Activated T-helper 2 cell treated with anti-CD3 and anti-CD28 coated beads, Interferon-gamma antibody, Interleukin-2, Interleukin-4, amounts not matched to agents 10 μg/mL and 5 μg/mL and 100 μg/mL, durations not matched to agents 14 hours and 24 hours and 36 hours (primary cell): ENCODE data around the gene DCC. TPM values are rescaled to one million over a fixed set of nuclear protein-coding genes. Genes with fewer than 3 reads are reported as not detected.

Source experiments
- DNase-seq: peaks from one replicate; pipeline ENCODE4 v3.0.0; 2021; ENCODE audit warnings: low spot score
- H3K27ac Mint-ChIP-seq: one replicate; pipeline ENCODE4 v1.8.0; 2021; ENCODE audit warnings: mixed read lengths
- H3K27me3 Mint-ChIP-seq: one replicate; pipeline ENCODE4 v1.8.0; 2021; ENCODE audit warnings: low read depth, mixed read lengths
- H3K36me3 Mint-ChIP-seq: one replicate; pipeline ENCODE4 v1.8.0; 2021; ENCODE audit warnings: low read depth, mixed read lengths
- H3K4me1 Mint-ChIP-seq: one replicate; pipeline ENCODE4 v1.8.0; 2021; ENCODE audit warnings: low read depth, mixed read lengths
- H3K4me3 Mint-ChIP-seq: one replicate; pipeline ENCODE4 v1.8.0; 2021; ENCODE audit warnings: low read depth, mild to moderate bottlenecking, moderate library complexity, mixed read lengths
- H3K9me3 Mint-ChIP-seq: one replicate; pipeline ENCODE4 v1.8.0; 2021; ENCODE audit warnings: mixed read lengths
- intact Hi-C: fragments of 100-400 bp; cut with micrococcal nuclease; formaldehyde crosslinking; loops from one replicate; pipeline ENCODE4 v1.15.1; 2023
- total RNA-seq: library from RNA; stranded (reverse); gene quantifications from 2 replicates; pipeline ENCODE4 v1.2.3, GENCODE V29; 2022

DCC gene
- total RNA-seq, 1 donor from 2014 or later, result not detected

DNA sequence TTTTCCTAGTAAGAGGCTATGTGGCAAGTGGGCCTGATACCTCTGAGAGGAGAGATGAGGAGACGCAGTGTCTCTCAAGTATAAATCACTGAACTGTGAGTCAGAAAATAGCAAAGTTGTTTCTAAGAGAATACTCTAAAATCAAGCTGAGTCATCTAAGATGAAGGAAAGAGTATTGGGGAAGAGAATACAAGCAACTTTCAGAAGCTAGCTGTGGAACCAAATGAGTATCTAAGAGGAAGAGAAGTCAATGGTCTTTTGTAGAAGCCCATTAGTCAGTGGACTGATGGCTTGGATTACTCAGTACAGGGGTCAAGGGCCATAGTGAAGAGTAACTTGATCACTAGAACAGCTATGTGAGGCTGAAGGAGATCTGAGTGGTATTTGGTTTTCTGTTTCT lies 2.7 kb upstream of the DCC start:
- H3K27me3 Mint-ChIP-seq, result peaks cover 24% of the 10 kb centered on the region
- no peak overlapping the region for H3K27ac Mint-ChIP-seq
- H3K36me3 Mint-ChIP-seq, result no peaks in the 10 kb centered on the region
- no peak for DNase-seq
- H3K4me3 Mint-ChIP-seq, result no peak overlapping the region
- H3K9me3 Mint-ChIP-seq, result no peaks in the 10 kb centered on the region
- no peaks in the 10 kb centered on the region for H3K4me1 Mint-ChIP-seq
- intact Hi-C loops, result no loop called here

DNA sequence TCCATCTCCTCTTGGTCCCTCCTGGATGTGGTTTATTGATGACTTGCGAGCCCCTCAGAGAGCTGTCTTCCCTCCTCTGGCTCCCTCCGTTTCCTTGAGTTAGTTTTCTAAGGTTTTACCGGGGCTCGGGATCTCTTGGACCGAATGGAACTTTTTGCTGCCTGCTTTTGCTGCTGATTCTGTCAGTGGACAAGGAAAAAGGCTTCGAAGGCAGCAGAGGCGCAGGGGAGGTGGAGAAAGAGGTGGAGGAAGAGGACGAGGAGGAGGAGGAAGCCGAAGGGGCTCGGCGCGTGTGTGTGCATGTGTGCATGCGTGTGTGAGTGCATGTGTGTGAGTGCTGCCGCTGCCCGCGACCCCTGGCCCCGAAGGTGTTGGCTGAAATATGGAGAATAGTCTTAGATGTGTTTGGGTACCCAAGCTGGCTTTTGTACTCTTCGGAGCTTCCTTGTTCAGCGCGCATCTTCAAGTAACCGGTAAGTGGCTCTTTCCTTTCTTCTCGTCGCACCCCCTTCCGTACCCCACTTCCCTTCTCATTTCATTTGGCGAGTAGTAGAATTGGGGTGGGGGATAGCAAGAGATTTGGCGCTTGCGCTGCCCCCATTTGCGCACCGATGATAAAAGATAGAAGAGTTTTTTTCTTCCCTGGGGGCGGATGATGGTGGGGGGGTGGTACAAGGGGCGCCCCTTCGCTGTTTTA lies 557 bp downstream of the DCC start:
- no peaks in the 10 kb centered on the region for H3K9me3 Mint-ChIP-seq
- no peaks in the 10 kb centered on the region for H3K36me3 Mint-ChIP-seq
- intact Hi-C loops, result no loop called here
- no peak overlapping the region for H3K4me3 Mint-ChIP-seq
- no peak for DNase-seq
- H3K27ac Mint-ChIP-seq, result no peak overlapping the region
- H3K4me1 Mint-ChIP-seq, result no peaks in the 10 kb centered on the region
- peaks cover 24% of the 10 kb centered on the region for H3K27me3 Mint-ChIP-seq

DNA sequence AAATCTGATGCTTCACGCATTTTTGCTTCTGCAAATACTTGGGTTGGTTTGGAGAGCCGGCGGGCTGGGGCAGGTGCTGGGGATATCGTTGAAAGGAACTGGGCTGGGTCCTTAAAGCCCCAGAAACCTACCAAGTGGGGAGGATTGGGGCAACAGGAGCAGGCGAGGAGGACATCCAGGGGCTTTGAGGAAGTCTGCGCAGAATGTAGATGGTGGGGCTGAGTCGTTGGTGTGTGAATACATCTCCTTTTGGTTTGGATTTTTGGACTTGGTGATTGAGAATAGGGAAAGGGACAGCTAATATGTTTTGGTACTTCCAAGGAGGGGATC lies 1.1 kb downstream of the DCC start:
- Mint-ChIP-seq H3K4me1 (no peaks in the 10 kb centered on the region), H3K36me3 (no peaks in the 10 kb centered on the region), H3K4me3 (no peak overlapping the region), H3K27ac (no peak overlapping the region), H3K9me3 (no peaks in the 10 kb centered on the region), H3K27me3 (peaks cover 24% of the 10 kb centered on the region)
- DNase-seq, result no peak
- intact Hi-C loops, result no loop called here

DNA sequence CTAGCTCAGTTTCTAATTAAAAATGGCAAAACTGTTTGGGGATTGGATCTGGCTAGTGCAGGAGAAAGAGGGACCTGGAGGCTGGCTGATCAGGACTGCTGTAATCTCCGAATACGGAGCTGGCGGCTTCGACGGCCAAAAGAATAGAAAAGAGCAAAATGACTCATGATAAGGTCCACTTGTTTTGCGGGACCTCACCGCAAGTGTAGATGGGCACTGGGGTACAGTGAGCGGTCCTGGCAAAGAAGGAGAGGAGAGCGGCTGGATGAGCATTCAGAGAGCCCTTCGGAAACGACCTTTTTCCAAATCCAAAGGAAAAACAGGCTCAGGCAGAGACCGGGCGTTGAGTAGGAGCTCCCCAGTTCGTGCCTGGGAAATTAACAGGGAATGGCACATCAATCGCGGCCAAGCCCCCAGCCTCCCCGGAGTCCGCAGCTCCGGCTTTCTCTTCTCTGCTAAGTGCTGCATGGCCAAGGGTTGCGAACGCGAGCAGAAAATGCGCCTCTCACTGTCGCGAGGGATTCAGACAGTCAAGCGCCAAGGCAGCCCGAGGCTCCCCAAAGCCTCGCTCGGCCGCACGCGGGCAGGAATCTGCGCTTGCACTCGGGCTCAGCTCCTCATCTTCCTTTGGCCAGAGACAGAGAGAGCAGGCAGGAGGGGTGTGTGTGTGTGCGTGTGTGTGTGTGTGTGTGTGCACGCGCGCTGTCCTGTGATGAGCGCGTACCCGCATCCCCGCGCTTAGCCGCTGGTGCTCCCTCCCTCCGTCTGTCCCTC lies 1.8 kb downstream of the DCC start:
- H3K27me3 Mint-ChIP-seq, result peaks cover 24% of the 10 kb centered on the region
- no peaks in the 10 kb centered on the region for H3K9me3 Mint-ChIP-seq
- no peak overlapping the region for H3K4me3 Mint-ChIP-seq
- intact Hi-C loops, result no loop called here
- no peak overlapping the region for H3K27ac Mint-ChIP-seq
- H3K36me3 Mint-ChIP-seq, result no peaks in the 10 kb centered on the region
- DNase-seq, result no peak
- no peaks in the 10 kb centered on the region for H3K4me1 Mint-ChIP-seq

DNA sequence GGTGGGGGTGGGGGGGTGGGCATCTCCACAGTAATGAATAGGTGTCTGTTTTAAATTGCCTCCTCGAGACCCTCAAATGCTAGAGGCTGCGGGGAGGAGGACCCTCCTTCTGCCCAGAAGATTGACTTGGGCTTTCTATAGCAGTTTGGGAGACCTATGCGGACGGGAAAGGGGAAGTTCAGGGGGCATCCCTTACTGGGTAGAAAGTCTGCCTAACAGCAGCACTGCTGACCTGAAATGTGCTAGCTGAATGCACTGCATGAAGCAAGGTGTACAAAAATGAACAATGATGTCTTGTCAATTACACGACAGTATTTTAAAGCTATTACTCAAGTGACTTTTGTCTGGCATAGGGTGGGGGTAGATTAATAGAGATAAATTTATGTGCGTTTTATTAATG lies 2.5 kb downstream of the DCC start:
- Mint-ChIP-seq H3K9me3 (no peaks in the 10 kb centered on the region), H3K4me1 (no peaks in the 10 kb centered on the region), H3K36me3 (no peaks in the 10 kb centered on the region), H3K27me3 (peaks cover 24% of the 10 kb centered on the region), H3K4me3 (no peak overlapping the region), H3K27ac (no peak overlapping the region)
- intact Hi-C loops, result no loop called here
- DNase-seq, result no peak

DNA sequence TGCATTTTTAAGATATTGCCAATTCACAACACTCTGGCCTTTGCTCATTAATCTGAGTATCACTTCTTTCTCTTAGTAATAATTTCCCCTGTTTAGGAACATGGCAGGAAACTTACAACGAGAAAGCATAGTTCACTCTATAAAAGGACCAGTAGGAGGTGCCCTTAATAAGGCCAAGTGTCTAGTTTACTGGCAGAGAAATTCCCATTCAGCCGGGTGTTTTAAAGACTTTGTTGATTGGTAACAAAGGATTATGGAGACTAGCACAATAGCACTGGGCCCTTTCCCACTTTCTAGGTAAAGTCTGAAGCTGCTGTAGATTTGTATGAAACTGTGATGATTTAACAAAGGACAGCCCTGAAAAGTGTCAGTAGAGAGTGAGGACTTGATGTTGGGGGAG lies 3.1 kb downstream of the DCC start:
- H3K4me1 Mint-ChIP-seq, result no peaks in the 10 kb centered on the region
- DNase-seq, result no peak
- peaks cover 24% of the 10 kb centered on the region for H3K27me3 Mint-ChIP-seq
- intact Hi-C loops, result no loop called here
- no peak overlapping the region for H3K27ac Mint-ChIP-seq
- H3K9me3 Mint-ChIP-seq, result no peaks in the 10 kb centered on the region
- H3K36me3 Mint-ChIP-seq, result no peaks in the 10 kb centered on the region
- H3K4me3 Mint-ChIP-seq, result no peak overlapping the region

DNA sequence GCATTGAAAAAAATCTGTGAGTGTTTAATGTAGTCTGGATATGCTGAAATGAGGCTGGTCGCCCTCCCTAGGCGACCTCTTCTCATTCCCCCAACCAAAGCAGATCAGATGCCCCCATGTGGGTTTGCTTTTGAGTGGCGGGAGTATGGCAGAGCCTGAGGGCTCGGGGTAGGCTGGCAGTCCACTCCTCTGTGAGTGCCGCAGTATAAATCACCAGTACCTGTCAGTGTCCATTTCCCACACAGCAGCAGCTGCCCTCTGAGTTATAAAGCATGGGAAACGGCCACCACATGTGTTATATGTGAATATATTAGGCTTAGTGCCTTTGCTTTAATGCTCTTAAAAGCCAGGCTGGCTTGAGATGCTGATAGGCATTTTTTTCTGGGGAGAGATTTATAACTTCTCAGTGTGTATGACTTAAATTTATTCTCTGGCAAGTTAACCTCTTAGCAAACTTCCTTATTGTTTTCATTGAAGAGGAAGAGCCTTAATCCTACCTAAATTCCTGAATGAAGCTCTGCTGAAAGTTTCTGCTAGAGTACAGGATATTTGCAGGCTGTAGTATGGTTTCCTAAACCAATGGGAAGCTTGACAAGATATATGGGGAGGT lies 3.8 kb downstream of the DCC start:
- Mint-ChIP-seq H3K36me3 (no peaks in the 10 kb centered on the region), H3K27me3 (peaks cover 24% of the 10 kb centered on the region)
- intact Hi-C loops, result no loop called here

DNA sequence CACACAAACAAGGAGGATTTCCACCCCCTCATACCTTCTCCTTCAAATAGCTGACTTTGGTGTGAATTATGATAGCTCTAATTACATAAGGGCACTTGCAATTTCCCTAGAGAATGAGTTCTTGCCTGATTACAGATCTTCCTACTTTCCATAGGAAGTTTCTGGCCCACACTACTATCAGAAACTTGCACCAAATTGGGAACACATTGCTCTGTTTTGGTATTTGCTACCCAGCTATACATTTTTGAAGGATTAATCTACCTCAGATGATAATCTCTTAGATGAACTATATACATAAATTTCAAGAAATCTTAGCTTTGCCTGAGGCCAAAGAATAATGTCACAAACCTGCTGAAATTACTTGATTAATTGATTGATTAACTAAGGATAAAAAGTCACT lies 4.9 kb downstream of the DCC start:
- H3K9me3 Mint-ChIP-seq, result no peaks in the 10 kb centered on the region
- intact Hi-C loops, result no loop called here
- peaks cover 22% of the 10 kb centered on the region for H3K27me3 Mint-ChIP-seq
- H3K27ac Mint-ChIP-seq, result no peak overlapping the region
- DNase-seq, result no peak
- no peak overlapping the region for H3K4me3 Mint-ChIP-seq
- no peaks in the 10 kb centered on the region for H3K4me1 Mint-ChIP-seq
- H3K36me3 Mint-ChIP-seq, result no peaks in the 10 kb centered on the region

More for the DNA sequence above, 3.8 kb downstream of the DCC start:
- Mint-ChIP-seq H3K27ac (no peak overlapping the region), H3K4me1 (no peaks in the 10 kb centered on the region), H3K9me3 (no peaks in the 10 kb centered on the region), H3K4me3 (no peak overlapping the region)
- DNase-seq, result no peak

DNA sequence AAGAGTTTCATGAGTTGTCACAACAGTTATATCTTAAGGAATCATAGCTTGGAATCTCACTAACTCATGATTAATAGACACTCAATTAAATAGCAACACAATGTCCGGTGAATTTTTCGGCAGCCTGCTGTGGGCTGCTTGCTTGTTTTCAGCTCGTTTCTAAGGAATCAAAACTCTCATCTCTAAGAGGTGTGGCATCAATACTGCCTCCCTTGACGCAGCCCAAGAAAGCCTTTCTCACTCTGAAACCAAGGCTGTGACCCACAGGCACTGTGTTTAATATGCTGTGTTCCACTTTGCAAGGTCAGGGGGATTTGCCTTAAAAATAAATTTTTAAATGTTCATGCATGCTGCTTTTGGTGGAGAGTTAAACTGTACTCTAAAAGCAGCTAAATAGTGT lies 5.4 kb downstream of the DCC start:
- H3K36me3 Mint-ChIP-seq, result no peaks in the 10 kb centered on the region
- H3K27me3 Mint-ChIP-seq, result peaks cover 16% of the 10 kb centered on the region
- H3K4me3 Mint-ChIP-seq, result no peak overlapping the region
- intact Hi-C loops, result no loop called here
- no peak overlapping the region for H3K27ac Mint-ChIP-seq
- H3K4me1 Mint-ChIP-seq, result no peaks in the 10 kb centered on the region
- no peak for DNase-seq
- H3K9me3 Mint-ChIP-seq, result no peaks in the 10 kb centered on the region

DNA sequence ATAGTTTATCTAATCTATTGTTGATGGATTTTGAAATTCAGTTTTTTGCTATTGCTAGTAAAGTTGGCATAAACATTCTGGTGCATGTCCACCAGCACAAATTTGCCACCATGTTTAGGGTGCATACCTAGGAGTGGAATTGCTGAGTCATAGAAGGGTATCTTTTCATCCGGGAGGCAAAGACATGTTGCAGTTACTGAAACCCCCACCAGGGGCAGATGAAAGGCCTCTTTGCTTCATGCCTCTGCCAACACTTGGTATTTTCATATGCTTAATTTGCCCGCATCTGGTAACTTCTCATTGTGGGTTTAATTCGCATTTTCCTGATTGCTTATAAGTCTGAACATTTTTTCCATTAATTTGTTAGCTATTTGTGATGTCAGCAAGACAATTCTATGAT lies 8.2 kb downstream of the DCC start:
- Mint-ChIP-seq H3K4me1 (no peaks in the 10 kb centered on the region), H3K27me3 (no peaks in the 10 kb centered on the region), H3K9me3 (no peaks in the 10 kb centered on the region), H3K36me3 (no peaks in the 10 kb centered on the region), H3K27ac (no peak overlapping the region), H3K4me3 (no peak overlapping the region)
- DNase-seq, result no peak
- intact Hi-C loops, result no loop called here

DNA sequence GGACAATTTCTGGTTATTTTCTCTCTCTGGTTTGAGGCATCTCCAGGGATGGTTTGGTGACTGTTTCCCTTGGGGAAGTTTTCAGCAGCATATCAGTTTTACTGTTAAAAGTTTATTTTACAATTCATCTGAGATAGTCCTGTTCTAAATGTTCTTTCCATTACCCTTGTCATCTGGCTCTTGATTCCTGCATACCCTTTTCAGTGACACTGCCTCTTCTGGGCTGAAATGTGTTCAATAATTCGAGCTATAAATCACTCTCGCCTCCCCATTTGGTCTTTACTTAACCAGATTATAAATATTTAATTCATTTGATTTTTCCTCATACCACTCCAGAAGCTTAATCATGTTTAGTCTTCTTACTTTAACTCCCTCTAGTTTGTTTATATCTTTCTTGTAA lies 9.5 kb downstream of the DCC start:
- Mint-ChIP-seq H3K27me3 (no peaks in the 10 kb centered on the region), H3K9me3 (no peaks in the 10 kb centered on the region), H3K36me3 (no peaks in the 10 kb centered on the region), H3K4me3 (no peak overlapping the region), H3K27ac (no peak overlapping the region), H3K4me1 (no peaks in the 10 kb centered on the region)
- no peak for DNase-seq
- intact Hi-C loops, result no loop called here

DNA sequence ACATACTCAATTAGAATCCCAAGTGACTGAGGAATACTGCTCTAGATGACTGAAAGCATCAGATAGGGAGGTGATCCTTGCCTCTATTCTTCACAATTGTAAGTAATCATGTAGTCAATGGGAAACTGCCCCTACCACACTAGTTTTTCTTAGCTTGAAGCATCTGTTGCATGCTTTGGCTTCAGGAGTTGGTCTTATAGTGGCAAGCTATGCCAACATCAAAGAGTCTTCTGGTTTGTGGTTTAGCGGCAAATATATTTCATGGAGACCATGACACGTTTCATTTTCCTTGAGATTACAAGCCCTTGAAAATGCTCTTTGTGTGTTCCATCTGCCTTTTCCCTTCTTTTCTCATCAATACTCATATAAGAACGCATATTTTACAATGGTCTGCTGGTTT lies 12.9 kb downstream of the DCC start:
- Mint-ChIP-seq H3K4me3 (no peak overlapping the region), H3K27ac (no peak overlapping the region)

DNA sequence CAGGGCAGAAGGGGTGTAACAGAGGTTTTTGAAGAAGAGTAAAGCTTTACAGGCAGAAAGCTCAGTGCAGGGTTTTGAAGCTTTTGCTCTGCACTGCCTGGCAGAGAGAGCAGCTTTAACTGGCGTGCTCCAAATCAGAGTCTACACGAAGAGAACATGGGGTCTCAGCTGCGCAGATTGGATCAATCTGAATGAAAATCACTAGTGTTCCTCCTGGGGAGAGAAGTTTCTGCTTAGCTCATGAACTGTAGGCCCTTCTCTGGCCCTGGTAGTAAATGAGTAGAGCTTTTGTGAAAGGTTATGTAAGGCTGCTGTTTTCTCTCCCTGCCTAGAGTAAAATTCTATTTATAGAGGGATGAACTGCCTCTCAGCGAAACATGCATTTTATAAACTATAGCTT lies 13.6 kb downstream of the DCC start:
- DNase-seq, result no peak
- H3K4me1 Mint-ChIP-seq, result no peaks in the 10 kb centered on the region
- no peaks in the 10 kb centered on the region for H3K27me3 Mint-ChIP-seq
- intact Hi-C loops, result no loop called here
- no peak overlapping the region for H3K27ac Mint-ChIP-seq
- H3K9me3 Mint-ChIP-seq, result no peaks in the 10 kb centered on the region
- no peak overlapping the region for H3K4me3 Mint-ChIP-seq
- H3K36me3 Mint-ChIP-seq, result no peaks in the 10 kb centered on the region

More for the DNA sequence above, 12.9 kb downstream of the DCC start:
- H3K9me3 Mint-ChIP-seq, result no peaks in the 10 kb centered on the region
- H3K27me3 Mint-ChIP-seq, result no peaks in the 10 kb centered on the region
- DNase-seq, result no peak
- H3K36me3 Mint-ChIP-seq, result no peaks in the 10 kb centered on the region
- no peaks in the 10 kb centered on the region for H3K4me1 Mint-ChIP-seq
- intact Hi-C loops, result no loop called here
